Renal cortex interstitium (tissue), 11 donors: ENCODE data around the gene LENG9. TPM values are rescaled to one million over a fixed set of nuclear protein-coding genes. Genes with fewer than 3 reads are reported as not detected.

Source experiments
- DNase-seq, 11 donors: peaks; one replicate each; pipeline ENCODE4 v3.0.0-alpha.2; 2013; ENCODE audit warnings: low read depth in 9 of 11, low spot score in 4 of 11; ENCODE audit errors: extremely low read depth in 1 of 11
- polyA plus RNA-seq, 3 donors: library from polyadenylated mRNA; unstranded; fragments of 120-200 nt; gene quantifications; one replicate each; pipeline ENCODE4 v1.2.1, GENCODE V29; 2013; ENCODE audit not compliant: insufficient read length in 3 of 3

Gene LENG9
- polyA plus RNA-seq, 3 donors: 1.6 to 3.3 (median 1.8) TPM

- no peak for DNase-seq
These were observed 31.3 kb downstream of the LENG9 start for GRCh38 chr19:54432144-54432738.

GRCh38 chr19:54431255-54431838 is 32.2 kb downstream of the LENG9 start:
- DNase-seq: no peak

- DNase-seq: peak in 8 of 11 donors; percentile 49 to 74 (median 61)
These were observed 33.0 kb downstream of the LENG9 start for GRCh38 chr19:54430306-54431254.

GRCh38 chr19:54429545-54430227 is 33.9 kb downstream of the LENG9 start:
- no peak for DNase-seq

- DNase-seq: no peak
These were observed 34.4 kb downstream of the LENG9 start for GRCh38 chr19:54429176-54429495.

GRCh38 chr19:54428323-54429175 is 35.0 kb downstream of the LENG9 start:
- no peak for DNase-seq

- DNase-seq: no peak
These were observed 36.0 kb downstream of the LENG9 start for GRCh38 chr19:54427586-54427985.

- no peak for DNase-seq
These were observed 37.2 kb downstream of the LENG9 start for GRCh38 chr19:54426291-54426931.

GRCh38 chr19:54425382-54425723 is 38.2 kb downstream of the LENG9 start:
- DNase-seq: no peak

- no peak for DNase-seq
These were observed 38.8 kb downstream of the LENG9 start for GRCh38 chr19:54424660-54425381.

GRCh38 chr19:54424201-54424600 is 39.4 kb downstream of the LENG9 start:
- no peak for DNase-seq

GRCh38 chr19:54422136-54422535 is 41.4 kb downstream of the LENG9 start:
- DNase-seq: no peak

GRCh38 chr19:54421521-54421920 is 42.1 kb downstream of the LENG9 start:
- no peak for DNase-seq

- no peak for DNase-seq
These were observed 42.4 kb downstream of the LENG9 start for GRCh38 chr19:54421169-54421516.

- DNase-seq: peak in 1 of 11 donors; percentile 36
These were observed 43.0 kb downstream of the LENG9 start for GRCh38 chr19:54420383-54421168.

GRCh38 chr19:54420068-54420382 is 43.6 kb downstream of the LENG9 start:
- no peak for DNase-seq
